Measurements from ENCODE around the gene NTF3. TPM values are rescaled to one million over a fixed set of nuclear protein-coding genes. Genes with fewer than 3 reads are reported as not detected.

Gene NTF3
- total RNA-seq, 4 donors from 2014 or later, result 0.80 to 2.9 (median 1.3) TPM

DNA sequence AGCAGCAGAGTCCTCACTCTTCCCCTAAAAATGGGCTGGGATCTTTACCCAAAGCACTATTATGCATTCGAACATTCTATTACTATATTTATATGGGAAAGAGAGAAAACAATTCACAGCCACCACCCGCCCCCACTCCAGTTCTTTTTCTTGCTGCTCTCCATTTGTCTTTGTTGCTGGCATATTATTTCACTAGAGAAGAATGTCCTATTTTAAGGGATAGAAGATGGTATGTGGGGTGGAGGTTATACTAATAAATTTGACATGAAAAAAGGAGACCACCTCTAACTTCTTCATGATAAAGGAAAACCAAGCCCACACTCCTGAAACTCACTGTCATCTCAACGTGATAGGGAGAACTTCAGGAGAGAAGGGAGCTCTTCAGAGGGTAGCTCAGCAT is 28.5 kb upstream of the NTF3 start:
- TF ChIP-seq POLR2AphosphoS5 (IDR thresholded peaks at IDR 0.05), result no peak
- TF ChIP-seq EP300 (IDR thresholded peaks at IDR 0.05), result no peak
- TF ChIP-seq CTCF (IDR thresholded peaks at IDR 0.05), result no peak
- no peak for TF ChIP-seq POLR2A (IDR thresholded peaks at IDR 0.05)
- Histone ChIP-seq H3K36me3 (no peaks in the 10 kb centered on the region), H3K4me3 (no peak overlapping the region), H3K27me3 (peaks cover 14% of the 10 kb centered on the region), H3K9me3 (no peaks in the 10 kb centered on the region), H3K4me1 (no peaks in the 10 kb centered on the region), H3K27ac (no peak overlapping the region)
- DNase-seq (ENCODE audit: low spot score in 2 of 2), result no peak
- WGBS, result 72% methylated on average over 3 of the region's 3 CpGs

DNA sequence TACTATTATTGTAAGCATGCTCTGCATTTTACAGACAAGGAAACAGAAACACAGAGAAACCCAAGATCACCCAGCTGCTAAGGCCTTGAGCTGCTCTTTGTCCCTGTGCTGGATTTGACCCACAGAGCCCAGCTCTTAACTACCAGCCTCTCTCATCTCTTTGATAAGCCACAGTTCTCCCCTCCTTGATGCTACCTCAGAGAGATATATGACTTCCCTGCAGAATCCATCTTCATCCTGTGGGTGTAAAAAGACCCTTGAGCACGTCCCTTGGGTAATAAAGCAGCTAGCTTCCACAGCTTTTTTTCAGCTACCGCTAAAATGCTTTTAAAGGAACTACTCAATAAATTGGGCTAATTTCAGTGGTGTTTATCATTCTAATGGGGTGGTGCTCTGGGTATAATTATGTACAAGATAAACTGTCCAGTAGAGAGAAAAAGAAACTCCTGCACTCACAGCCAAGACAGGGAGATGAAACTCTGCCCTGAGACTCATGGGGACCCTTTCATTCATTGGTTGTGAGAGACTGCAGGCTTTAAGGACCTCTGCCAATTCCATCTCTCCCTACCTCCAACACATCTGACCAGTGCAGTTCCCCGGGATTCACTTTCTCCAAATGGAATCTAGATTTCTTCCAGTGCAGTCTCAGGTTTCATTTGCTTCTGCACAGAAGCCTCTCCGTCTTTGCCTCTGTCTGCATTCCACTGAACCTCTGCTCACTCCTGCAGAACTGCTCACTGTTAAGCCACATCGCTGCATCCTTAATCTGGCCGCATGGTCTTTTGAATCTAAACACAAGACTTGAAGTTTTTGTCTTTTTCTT is 24.7 kb upstream of the NTF3 start:
- 62% methylated on average over 6 of the region's 6 CpGs for WGBS
- no peak for DNase-seq (ENCODE audit: low spot score in 2 of 2)
- peaks cover 7% of the 10 kb centered on the region for H3K27me3 ChIP-seq
- H3K4me1 ChIP-seq, result no peaks in the 10 kb centered on the region
- H3K4me3 ChIP-seq, result no peak overlapping the region
- H3K9me3 ChIP-seq, result no peaks in the 10 kb centered on the region
- H3K27ac ChIP-seq, result no peak overlapping the region
- no peak for TF ChIP-seq POLR2AphosphoS5 (IDR thresholded peaks at IDR 0.05)
- H3K36me3 ChIP-seq, result no peaks in the 10 kb centered on the region

DNA sequence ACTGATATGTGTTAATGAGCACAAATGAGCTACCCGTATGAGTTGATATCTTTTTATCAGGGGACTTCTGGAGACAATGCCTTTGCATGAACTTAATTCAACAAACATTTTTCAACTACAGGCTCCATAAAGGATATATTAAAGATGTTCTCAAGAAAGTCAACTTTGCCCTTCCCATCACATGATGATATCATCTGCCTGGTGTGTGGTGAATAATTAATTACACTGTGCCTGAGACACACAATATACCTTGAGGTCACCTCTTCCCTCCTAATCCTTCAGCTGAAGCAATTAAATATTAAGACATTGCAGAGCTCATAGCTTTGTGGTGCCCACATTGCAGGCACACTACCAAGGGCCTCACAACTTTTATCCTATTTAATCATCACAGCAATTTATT is 22.3 kb upstream of the NTF3 start:
- Histone ChIP-seq H3K4me3 (no peak overlapping the region), H3K27me3 (peaks cover 3% of the 10 kb centered on the region), H3K9me3 (no peaks in the 10 kb centered on the region), H3K27ac (no peak overlapping the region), H3K36me3 (no peaks in the 10 kb centered on the region), H3K4me1 (no peaks in the 10 kb centered on the region)
- no peak for TF ChIP-seq CTCF (IDR thresholded peaks at IDR 0.05)
- no peak for TF ChIP-seq POLR2A (IDR thresholded peaks at IDR 0.05)
- TF ChIP-seq POLR2AphosphoS5 (IDR thresholded peaks at IDR 0.05), result no peak
- no peak for TF ChIP-seq EP300 (IDR thresholded peaks at IDR 0.05)
- DNase-seq (ENCODE audit: low spot score in 2 of 2), result no peak
- WGBS, result 36% methylated on average over 1 of the region's 1 CpG

- no peaks in the 10 kb centered on the region for H3K4me1 ChIP-seq
- no peak for DNase-seq (ENCODE audit: low spot score in 2 of 2)
- no peak overlapping the region for H3K27ac ChIP-seq
- 96% methylated on average over 1 of the region's 1 CpG for WGBS
- H3K27me3 ChIP-seq, result peaks cover 12% of the 10 kb centered on the region
- H3K36me3 ChIP-seq, result no peaks in the 10 kb centered on the region
- H3K4me3 ChIP-seq, result no peak overlapping the region
- no peaks in the 10 kb centered on the region for H3K9me3 ChIP-seq
- TF ChIP-seq EP300 (IDR thresholded peaks at IDR 0.05), result no peak
- TF ChIP-seq POLR2AphosphoS5 (IDR thresholded peaks at IDR 0.05), result no peak
- TF ChIP-seq CTCF (IDR thresholded peaks at IDR 0.05), result no peak
- no peak for TF ChIP-seq POLR2A (IDR thresholded peaks at IDR 0.05)
Observed at GRCh38 chr12:5416571-5416970, 15.3 kb upstream of the NTF3 start.

DNA sequence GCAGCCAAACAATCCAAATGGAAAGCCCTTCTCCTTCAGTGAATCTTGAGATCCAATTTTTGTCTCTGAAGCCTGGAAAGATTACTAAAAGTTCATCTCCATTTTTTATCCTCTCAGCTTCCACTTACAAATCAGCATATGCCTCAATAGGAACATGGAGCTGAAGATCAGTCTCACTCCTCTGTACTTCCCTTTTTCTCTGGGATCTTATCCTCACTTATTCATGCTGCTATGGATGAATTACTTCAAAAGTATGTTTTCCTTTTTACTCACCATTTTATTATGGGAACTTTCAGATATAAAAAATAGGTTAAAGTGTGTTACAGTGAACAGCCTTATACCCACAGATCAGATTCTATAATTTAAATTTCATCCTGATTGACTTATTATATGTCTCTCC is 14.4 kb upstream of the NTF3 start:
- no peaks in the 10 kb centered on the region for H3K36me3 ChIP-seq
- DNase-seq (ENCODE audit: low spot score in 2 of 2), result no peak
- no peak overlapping the region for H3K27ac ChIP-seq
- TF ChIP-seq POLR2A (IDR thresholded peaks at IDR 0.05), result no peak
- TF ChIP-seq CTCF (IDR thresholded peaks at IDR 0.05), result no peak
- TF ChIP-seq POLR2AphosphoS5 (IDR thresholded peaks at IDR 0.05), result no peak
- TF ChIP-seq EP300 (IDR thresholded peaks at IDR 0.05), result no peak
- no peaks in the 10 kb centered on the region for H3K9me3 ChIP-seq
- H3K4me3 ChIP-seq, result no peak overlapping the region
- peaks cover 15% of the 10 kb centered on the region for H3K27me3 ChIP-seq
- no peaks in the 10 kb centered on the region for H3K4me1 ChIP-seq
